HG03095 (cell line): ENCODE results near the gene SLC22A6.
"Not testable (repeated sequence)": the region's sequence is repeated elsewhere in the genome, so short reads cannot be mapped to it uniquely, and the experiment has no call there.

Experiments used
- ATAC-seq: cut with Tn5 transposase; IDR thresholded peaks from one replicate; pipeline ENCODE4 v1.9.1; 2021; ENCODE audit warnings: moderate library complexity; ENCODE audit not compliant: unreplicated experiment

The SLC22A6 gene

DNA sequence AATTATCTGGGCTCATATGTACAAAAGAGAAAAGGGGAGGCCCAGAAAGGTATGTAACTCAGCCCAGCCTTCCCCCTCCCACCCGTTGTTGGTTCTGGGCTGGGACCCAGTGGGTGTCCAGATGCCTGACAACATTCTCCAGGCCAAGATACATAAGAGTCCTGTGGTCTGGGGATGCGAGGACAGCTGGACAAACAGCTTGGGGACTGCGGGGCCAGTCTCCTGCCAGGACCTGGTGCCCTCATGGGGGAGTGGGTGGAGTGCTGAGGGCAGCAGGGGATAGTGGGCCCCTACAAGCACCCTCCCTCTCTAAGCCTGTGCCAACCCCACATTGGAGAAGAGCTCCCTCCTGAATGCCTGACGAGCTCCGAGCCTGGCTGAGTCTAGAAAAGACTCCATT, 3.5 kb upstream of the SLC22A6 start:
- no peak for ATAC-seq

GRCh38 chr11:62985041-62985750, 429 bp upstream of the SLC22A6 start:
- no peak for ATAC-seq

DNA sequence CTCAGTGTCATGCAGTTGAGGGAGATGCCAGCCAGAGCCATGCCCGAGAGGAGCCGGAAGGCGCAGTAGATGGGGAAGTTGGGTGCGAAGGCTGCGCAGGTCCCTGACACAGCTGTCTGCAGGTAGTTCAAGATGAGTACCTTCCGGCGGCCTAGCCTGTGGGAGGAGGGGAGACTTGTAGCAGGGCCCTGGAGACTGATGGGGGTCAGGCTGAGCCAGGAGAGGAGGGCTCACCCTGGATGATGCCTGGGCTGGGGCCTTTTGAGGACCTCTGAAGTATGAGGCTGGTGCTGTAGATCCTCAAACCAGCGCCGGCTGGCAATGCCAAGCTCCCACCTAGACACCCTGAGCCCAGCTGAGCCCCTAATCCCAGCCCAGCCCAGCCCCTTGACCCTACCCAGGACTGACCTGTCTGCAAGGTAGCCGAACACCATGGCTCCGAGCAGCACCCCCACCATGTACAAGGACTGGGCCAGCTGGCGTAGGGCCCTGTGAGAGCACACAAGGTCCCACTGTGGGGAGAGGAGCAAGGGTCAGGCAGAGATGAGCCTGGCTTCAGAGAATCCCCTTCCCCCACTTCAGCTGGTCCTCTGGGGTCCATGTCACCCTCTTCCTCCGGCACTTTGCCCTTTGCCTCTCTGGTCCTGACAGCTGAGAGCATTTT, 1.1 kb downstream of the SLC22A6 start:
- ATAC-seq = no peak

DNA sequence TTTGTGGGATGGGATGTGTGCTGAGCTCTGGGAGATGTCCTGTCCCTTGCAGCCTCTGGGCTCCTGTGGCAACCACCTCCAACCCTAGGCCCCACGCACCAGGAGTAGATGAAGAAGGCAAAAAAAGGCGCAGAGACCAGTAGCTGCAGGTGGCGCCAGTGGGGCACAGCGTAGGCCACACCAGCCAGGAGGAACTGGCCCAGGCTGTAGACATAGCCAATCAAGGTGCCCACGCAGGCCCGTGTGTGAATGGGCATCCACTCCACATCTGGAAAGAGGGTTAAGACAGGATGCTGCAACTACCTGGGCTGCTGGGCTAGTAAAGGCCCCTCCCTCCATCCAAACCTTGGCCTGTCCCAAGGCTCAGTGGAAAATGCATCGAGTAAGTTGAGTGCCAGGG, 3.0 kb downstream of the SLC22A6 start:
- no peak for ATAC-seq

DNA sequence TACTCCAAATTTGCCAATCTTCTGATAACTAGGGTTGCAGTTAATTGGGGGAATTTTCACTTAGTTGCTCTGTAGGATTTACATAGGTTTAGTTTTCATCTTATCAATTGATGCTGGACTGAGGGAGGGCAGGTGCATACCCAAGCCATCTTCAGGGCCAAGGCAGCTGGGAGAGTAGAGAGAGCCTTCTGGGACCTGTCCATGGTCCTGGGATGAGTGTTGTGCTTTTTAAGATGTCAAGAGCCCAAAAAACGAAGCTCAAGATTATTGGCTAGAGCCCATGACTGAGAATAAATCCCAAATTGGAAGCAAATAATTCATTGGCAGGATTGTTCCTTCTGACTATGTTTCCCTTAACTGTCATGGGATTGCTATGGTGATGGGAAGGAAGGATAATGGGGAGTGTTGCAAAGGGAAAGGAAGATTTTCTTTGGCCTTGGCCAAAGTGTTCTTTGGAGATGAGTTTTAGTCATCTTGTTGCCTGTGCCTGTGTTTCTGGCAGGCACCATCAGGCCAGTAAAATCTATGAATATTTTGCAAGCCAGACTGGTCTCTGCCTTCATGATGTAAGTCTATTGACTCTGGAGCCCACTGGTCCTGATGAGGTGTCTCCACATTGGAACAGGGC, 4.5 kb downstream of the SLC22A6 start:
- no peak for ATAC-seq

GRCh38 chr11:62976109-62976508, 8.7 kb downstream of the SLC22A6 start:
- ATAC-seq = no peak

DNA sequence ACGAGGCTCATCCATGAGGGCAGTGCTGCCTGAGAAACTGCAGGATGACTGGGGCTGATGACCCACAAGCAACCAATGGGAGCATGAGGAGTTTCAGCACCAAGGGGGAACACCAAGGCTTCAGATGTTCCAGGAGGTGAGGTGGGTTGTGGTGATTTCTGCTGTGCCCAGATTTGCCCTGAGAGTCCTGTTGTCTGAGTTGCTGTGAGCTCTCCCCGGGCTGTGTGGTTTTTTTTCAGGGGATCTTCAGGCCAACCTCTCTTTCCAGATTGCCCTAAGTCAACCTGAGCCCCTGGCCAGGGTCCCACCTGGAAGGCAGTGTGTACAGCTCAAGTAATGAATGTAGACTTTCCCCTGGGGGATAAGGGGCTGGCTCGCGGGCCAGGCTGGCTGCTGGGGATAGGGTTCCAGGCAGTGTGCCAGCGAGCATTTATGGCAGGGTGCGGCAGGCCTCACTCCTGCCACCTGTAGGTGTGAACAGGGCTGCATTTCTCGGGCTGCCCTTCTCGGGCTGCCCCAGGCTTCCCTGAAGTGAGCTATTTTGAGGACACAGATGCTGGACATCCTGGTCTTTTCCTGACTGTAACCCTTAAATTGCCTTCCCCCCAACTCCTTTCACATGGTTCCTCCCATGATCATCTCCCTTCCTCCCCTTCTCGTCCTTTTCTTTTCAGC, 9.8 kb downstream of the SLC22A6 start:
- no peak for ATAC-seq

GRCh38 chr11:62965574-62965973, 19.2 kb downstream of the SLC22A6 start:
- no peak for ATAC-seq

DNA sequence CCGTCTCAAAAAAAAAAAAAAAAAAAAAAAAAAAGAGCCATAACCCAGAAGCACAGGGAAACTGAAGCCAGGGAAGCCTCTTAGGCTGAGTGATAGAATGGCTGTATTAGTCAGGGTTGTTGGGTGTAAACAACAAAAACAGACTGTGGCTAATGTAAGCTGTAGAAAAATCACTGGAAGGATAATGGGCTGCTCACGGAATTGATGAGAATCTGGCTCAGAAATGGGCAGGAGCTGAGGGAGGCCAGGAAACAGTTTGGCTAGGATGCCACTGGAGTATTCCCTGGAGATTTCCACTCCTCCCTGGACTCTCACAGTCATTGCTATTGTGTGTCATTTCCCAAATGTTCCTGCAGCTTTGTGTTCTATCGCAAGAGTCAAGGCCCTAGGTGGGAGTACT, 22.4 kb downstream of the SLC22A6 start:
- no peak for ATAC-seq

DNA sequence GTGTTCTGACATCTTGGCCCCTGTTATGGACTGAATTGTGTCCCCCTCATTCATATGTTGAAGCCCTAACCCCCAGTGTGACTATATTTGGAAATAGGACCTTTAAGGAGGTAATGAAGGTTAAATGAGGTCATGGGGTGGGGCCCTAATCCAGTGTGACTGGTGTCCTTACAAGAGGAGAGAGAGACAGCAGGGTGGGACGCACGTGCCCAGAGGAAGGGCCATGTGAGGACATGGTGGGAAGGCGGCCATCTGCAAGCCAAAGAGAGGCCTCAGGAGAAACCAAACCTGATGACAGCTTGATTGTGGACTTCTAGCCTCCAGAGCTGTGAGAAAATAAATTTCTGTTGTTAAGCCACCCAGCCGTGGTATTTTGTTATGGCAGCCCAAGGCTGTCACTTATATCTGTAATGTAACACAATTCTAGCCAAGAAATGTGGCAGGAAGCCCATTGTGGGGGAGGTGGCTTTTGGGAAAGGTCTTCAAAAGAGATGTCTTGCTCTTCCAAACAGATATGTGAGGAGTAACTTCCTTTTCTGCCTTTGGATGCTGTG, 23.7 kb downstream of the SLC22A6 start:
- ATAC-seq = no peak

DNA sequence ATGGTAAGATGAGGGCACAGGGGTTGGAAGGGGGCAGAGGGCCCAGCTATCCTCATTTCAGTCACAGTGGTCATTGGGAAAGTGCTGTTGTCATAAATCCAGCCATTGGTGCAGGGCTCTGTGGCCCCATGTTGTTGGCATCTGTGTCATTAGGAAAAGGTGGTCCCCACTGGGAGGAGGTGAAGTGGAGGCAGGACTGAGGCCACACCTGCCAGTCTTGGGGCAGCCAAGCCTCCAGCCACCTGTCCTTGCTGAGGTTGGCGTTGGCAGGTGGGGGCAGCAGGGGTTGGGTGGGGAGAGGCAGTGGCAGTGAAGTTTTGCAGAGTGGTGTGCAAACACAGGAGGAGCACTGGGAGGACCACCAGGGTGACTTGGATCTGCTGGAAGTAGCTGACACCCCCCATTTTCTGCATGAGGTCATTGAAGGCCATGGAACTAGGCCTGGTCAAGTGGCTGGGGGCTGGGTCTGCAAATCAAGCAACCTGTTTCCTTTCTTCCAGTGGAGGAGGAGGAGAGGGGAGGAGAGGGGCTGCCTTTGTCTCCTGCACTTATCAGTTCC, 25.3 kb downstream of the SLC22A6 start:
- no peak for ATAC-seq

- ATAC-seq = no peak
Measured at GRCh38 chr11:62958547-62959421, 26.0 kb downstream of the SLC22A6 start.

DNA sequence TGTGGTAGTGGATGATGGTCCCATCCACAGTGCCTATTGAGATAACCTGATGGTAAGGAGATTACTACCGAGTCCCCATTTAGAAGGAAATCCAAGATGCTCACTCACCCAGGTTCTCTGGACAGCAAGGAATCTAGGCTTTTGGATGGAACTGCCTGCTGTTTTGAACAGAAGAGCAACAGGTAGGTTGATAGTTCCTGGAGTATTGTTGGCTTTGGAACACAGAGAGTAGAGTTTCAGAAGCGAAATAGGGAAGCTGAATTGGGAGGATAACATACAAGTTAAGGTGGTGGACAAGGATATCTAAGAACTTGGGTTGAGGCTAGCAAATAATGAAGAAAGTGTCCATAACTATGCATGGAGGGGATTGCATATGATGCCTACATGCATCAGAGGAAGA, 27.6 kb downstream of the SLC22A6 start:
- ATAC-seq = no peak

DNA sequence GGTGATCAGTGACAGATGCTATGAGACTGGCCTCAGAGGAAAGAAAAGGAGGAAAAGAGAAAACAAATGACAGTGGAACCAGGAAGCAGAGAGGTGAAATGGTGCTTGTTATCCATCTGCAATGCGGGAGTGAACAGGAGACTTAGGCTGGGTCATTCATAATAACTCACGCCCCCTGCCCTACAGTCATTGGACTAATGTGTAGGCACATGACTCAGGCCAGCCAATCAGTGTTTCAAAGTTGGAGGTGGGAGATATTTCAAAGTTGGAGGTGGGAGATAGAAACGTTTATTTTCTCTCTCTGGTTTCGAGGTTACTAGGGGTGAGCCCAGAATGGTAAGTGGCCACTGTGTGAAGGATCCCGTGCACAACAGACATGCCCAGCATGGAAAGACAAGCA, 30.3 kb downstream of the SLC22A6 start:
- no peak for ATAC-seq

DNA sequence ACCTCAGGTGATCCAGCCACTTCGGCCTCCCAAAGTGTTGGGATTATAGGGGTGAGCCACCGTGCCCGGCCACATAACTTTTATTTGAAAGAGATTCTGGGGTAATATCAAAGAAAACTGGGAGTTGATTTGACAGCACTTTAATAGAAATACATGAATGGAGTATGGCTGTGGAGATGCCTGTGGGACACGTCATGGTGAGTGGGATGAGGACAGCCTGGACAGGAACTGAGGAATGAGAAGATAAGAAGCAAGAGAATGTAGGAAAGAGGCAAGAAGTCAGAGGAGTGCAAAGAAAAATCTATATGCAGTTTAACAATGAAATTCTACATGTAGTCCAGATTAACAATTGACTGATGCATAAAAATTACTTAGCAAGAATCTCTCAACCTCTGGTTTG, 31.0 kb downstream of the SLC22A6 start:
- no peak for ATAC-seq

DNA sequence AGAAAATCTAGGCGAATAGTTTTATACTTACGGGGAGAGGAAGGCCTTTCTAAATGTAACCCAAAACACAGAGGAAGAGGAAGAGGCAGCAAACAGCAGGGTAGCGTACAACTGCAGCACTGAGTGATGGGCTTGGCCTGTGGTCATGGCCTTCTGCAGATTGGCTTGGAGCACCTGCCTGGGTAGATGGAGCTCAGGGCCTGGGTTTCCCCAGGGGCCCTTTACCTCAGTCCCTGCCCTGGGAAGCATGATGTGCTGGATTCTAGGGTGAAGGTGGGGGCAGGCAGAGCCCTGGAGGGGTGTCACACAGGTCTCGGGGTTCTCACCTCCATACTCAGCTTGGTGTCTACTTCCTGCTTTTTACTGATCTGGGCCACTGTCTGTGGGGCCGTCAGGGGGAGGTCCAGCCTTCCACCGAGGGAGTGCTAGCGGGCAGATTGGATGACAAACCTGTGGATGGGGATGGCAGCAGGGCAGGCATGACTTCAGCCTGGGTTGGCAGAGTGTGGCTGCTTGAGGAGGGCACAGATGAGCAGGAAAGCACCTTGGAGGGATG, 35.9 kb downstream of the SLC22A6 start:
- no peak for ATAC-seq

- not testable (repeated sequence) for ATAC-seq
Measured at GRCh38 chr11:62945538-62945937, 39.2 kb downstream of the SLC22A6 start.

DNA sequence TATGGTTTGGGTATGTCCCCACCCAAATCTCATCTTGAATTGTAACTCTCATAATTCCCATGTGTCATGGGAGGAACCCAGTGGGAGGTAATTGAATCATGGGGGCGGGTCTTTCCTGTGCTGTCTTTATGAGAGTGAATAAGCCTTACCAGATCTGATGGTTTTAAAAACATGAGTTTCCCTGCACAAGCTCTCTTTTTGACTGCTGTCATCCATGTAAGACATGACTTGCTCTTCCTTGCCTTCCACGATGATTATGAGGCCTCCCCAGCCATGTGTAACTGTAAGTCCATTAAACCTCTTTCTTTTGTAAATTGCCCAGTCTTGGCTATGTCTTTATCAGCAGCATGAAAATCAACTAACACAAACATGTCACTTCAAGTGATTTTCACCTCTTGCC, 47.2 kb downstream of the SLC22A6 start:
- not testable (repeated sequence) for ATAC-seq

GRCh38 chr11:62934496-62934785, 50.3 kb downstream of the SLC22A6 start:
- no peak for ATAC-seq
